ENCODE measurements around the gene LAIR2. TPM values are rescaled to one million over a fixed set of nuclear protein-coding genes. Genes with fewer than 3 reads are reported as not detected.

The LAIR2 gene, protein sequence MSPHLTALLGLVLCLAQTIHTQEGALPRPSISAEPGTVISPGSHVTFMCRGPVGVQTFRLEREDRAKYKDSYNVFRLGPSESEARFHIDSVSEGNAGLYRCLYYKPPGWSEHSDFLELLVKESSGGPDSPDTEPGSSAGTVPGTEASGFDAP
- 1.2 TPM for polyA plus RNA-seq (2012; ENCODE audit: low read depth, missing spikeins)

GRCh38 chr19:54502518-54503048 lies at the start of gene LAIR2:
TSS of gene LAIR2 (plus strand) at chr19:54502831. CDS start at chr19:54502919, 88 bp downstream.
- no peak for FAIRE-seq
- TF ChIP-seq TAF1 (IDR thresholded peaks at IDR 0.05; ENCODE audit: low read depth, low read length), result no peak
- TF ChIP-seq POLR2A (IDR thresholded peaks at IDR 0.05; ENCODE audit: low read depth, low read length), result no peak
- TF ChIP-seq SPI1 (IDR thresholded peaks at IDR 0.05; ENCODE audit: low read depth, low read length), result no peak
- TF ChIP-seq POU2F2 (IDR thresholded peaks at IDR 0.05; ENCODE audit: low read depth, low read length), result no peak
- TF ChIP-seq PAX5 (IDR thresholded peaks at IDR 0.05; ENCODE audit: insufficient read depth, low read length, severe bottlenecking), result no peak
- no peak for TF ChIP-seq POLR2AphosphoS5 (IDR thresholded peaks at IDR 0.05; ENCODE audit: low read depth, low read length)
- peak; percentile 39 for DNase-seq (ENCODE audit: insufficient read length, low spot score)

DNA sequence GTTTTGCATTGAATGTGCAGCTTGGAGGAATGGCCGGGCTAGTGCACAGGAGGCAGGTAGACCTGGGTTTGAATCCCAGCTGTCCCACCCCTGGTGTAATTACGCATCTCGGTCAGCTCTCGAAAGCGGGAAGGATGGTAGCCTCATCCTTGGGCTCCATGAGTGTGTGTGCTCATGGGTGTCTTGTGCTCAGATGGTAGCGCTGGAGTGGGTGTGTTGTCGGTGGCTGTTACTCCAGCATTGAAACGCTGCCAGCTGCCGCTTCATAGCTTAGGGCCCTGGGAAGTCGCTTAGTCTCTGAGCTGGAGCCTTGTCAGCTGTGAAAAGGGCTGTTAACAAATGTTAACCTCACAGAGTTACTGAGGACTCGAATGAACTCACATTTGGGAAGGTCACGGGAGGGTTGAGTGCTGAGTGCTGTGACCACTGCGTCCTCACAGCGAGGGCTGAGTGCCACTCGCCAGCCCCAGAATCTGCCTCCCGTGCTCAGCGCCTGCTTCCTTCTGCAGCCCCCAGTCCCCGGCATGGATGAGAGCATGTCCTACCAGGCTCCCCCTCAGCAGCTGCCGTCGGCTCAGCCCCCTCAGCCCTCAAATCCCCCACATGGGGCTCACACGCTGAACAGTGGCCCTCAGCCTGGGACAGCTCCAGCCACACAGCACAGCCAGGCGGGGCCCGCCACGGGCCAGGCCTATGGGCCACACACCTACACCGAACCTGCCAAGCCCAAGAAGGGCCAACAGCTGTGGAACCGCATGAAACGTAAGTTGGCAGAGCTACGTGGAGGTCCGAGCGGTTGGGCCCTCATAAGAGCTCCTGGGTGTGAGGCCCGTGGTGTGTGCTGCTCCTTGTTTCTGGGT lies 48.5 kb upstream of the LAIR2 start:
- FAIRE-seq, result no peak
- DNase-seq (ENCODE audit: insufficient read length, low spot score), result no peak
- TF ChIP-seq PAX5 (IDR thresholded peaks at IDR 0.05; ENCODE audit: insufficient read depth, low read length, severe bottlenecking) (no peak), POLR2A (IDR thresholded peaks at IDR 0.05; ENCODE audit: low read depth, low read length) (0 out of 2 replicates have a peak, but pooled peaks have one; percentile 26)

- FAIRE-seq, result no peak
- no peak for TF ChIP-seq POU2F2 (IDR thresholded peaks at IDR 0.05; ENCODE audit: low read depth, low read length)
- TF ChIP-seq PAX5 (IDR thresholded peaks at IDR 0.05; ENCODE audit: insufficient read depth, low read length, severe bottlenecking), result no peak
- TF ChIP-seq SPI1 (IDR thresholded peaks at IDR 0.05; ENCODE audit: low read depth, low read length), result no peak
- TF ChIP-seq POLR2A (IDR thresholded peaks at IDR 0.05; ENCODE audit: low read depth, low read length), result no peak
- no peak for TF ChIP-seq POLR2AphosphoS5 (IDR thresholded peaks at IDR 0.05; ENCODE audit: low read depth, low read length)
- TF ChIP-seq TAF1 (IDR thresholded peaks at IDR 0.05; ENCODE audit: low read depth, low read length), result no peak
- no peak for DNase-seq (ENCODE audit: insufficient read length, low spot score)
Observed at GRCh38 chr19:54454781-54455675, 47.6 kb upstream of the LAIR2 start.

DNA sequence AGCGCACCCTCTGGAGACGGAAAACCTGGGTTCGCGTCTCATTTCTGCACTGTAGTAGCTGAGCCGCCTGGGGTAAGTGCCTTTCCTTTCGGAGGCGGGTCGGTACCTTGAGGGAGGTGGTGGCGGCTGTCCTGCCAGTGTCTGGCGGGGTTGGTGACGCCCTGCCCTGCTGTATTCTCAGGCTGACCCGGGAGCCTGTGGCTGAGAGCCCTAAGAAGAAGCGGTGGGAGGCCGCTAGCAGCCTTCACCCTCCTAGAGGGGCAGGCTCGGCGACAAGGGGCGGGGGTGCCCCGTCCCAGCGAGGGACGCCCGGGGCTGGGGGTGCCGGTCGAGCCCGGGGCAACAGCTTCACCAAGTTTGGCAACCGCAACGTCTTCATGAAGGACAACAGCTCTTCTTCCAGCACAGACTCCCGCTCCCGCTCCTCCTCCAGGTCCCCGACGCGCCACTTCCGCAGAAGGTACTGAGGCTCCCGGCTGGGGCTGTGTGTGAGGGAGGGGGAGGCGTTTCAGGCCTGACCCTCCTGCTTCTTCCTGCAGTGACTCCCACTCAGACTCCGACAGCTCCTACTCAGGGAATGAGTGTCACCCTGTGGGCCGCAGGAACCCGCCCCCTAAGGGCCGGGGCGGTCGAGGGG lies 46.7 kb upstream of the LAIR2 start:
- no peak for FAIRE-seq
- no peak for TF ChIP-seq SPI1 (IDR thresholded peaks at IDR 0.05; ENCODE audit: low read depth, low read length)
- TF ChIP-seq POU2F2 (IDR thresholded peaks at IDR 0.05; ENCODE audit: low read depth, low read length), result no peak
- TF ChIP-seq TAF1 (IDR thresholded peaks at IDR 0.05; ENCODE audit: low read depth, low read length), result no peak
- TF ChIP-seq POLR2A (IDR thresholded peaks at IDR 0.05; ENCODE audit: low read depth, low read length), result no peak
- TF ChIP-seq POLR2AphosphoS5 (IDR thresholded peaks at IDR 0.05; ENCODE audit: low read depth, low read length), result no peak
- TF ChIP-seq PAX5 (IDR thresholded peaks at IDR 0.05; ENCODE audit: insufficient read depth, low read length, severe bottlenecking), result no peak
- no peak for DNase-seq (ENCODE audit: insufficient read length, low spot score)

GRCh38 chr19:54456423-54457373 lies 45.9 kb upstream of the LAIR2 start:
- TF ChIP-seq PAX5 (IDR thresholded peaks at IDR 0.05; ENCODE audit: insufficient read depth, low read length, severe bottlenecking) (no peak), TAF1 (IDR thresholded peaks at IDR 0.05; ENCODE audit: low read depth, low read length) (no peak), POLR2AphosphoS5 (IDR thresholded peaks at IDR 0.05; ENCODE audit: low read depth, low read length) (0 out of 2 replicates have a peak, but pooled peaks have one; percentile 8), POLR2A (IDR thresholded peaks at IDR 0.05; ENCODE audit: low read depth, low read length) (no peak)
- DNase-seq (ENCODE audit: insufficient read length, low spot score) (no peak), FAIRE-seq (no peak)

DNA sequence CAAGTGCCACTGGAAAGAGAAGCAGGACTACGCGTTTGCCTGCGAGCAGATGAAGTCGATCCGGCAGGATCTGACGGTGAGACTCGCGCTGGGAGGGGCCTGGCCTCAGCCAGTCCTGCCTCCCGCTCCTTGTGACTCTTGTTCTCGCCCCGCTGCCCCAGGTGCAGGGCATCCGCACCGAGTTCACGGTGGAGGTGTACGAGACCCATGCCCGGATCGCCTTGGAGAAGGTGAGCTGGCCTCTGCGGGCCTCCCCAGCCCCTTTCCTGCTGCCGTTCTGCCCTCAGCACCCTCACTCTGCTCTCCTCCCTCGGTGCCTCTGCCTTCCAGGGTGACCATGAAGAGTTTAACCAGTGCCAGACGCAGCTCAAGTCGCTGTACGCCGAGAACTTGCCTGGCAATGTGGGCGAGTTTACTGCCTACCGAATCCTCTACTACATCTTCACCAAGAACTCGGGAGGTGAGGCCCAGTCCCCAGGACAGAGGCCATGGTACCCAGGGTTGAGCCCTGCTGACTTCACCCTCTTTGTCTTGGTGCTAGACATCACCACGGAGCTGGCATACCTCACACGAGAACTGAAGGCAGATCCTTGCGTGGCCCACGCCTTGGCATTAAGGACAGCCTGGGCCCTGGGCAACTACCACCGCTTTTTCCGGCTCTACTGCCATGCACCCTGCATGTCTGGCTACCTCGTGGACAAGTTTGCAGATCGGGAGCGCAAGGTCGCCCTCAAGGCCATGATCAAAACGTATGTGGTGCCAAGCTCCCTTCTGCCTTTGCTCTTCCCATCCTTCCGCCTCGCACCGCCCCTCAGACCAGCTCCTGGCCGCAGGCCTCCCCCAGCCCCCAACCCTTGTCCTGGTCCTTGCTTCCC lies 44.6 kb upstream of the LAIR2 start:
- FAIRE-seq (no peak), DNase-seq (ENCODE audit: insufficient read length, low spot score) (no peak)
- TF ChIP-seq SPI1 (IDR thresholded peaks at IDR 0.05; ENCODE audit: low read depth, low read length), result no peak
- no peak for TF ChIP-seq POU2F2 (IDR thresholded peaks at IDR 0.05; ENCODE audit: low read depth, low read length)
- TF ChIP-seq TAF1 (IDR thresholded peaks at IDR 0.05; ENCODE audit: low read depth, low read length), result no peak
- no peak for TF ChIP-seq POLR2A (IDR thresholded peaks at IDR 0.05; ENCODE audit: low read depth, low read length)
- TF ChIP-seq POLR2AphosphoS5 (IDR thresholded peaks at IDR 0.05; ENCODE audit: low read depth, low read length), result no peak
- no peak for TF ChIP-seq PAX5 (IDR thresholded peaks at IDR 0.05; ENCODE audit: insufficient read depth, low read length, severe bottlenecking)

DNA sequence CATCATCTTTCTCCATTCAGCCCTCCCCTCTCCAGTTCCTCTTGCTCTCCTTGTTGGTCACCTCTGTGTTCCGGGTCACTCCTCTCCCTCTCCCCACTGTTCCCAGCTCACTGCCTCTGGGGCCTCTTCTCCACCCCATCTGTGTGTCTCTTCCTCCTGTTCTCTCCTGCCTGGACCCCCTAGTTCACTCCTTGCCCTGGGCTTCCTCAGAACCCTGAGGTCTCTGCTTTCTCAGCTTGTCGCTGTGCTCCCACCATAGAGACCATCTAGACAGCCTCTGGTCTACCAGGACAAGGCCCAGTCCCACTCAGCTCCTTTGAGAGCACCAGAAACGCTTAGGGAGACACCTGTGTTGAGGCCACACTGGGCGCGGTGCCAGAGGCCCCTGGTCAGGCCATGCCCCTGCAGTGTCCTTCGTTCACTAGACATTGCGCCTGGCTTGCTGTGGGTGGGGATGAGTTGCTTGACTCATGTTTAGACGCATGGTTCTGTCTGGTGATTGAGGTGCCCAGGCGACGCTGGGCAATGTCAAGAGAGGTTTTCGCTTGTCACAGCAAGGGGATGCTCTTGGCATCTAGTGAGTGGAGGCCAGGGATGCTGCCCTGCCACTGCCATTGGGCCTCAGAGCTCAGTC lies 43.9 kb upstream of the LAIR2 start:
- TF ChIP-seq PAX5 (IDR thresholded peaks at IDR 0.05; ENCODE audit: insufficient read depth, low read length, severe bottlenecking) (no peak), POU2F2 (IDR thresholded peaks at IDR 0.05; ENCODE audit: low read depth, low read length) (no peak), POLR2AphosphoS5 (IDR thresholded peaks at IDR 0.05; ENCODE audit: low read depth, low read length) (no peak), POLR2A (IDR thresholded peaks at IDR 0.05; ENCODE audit: low read depth, low read length) (no peak), SPI1 (IDR thresholded peaks at IDR 0.05; ENCODE audit: low read depth, low read length) (no peak), TAF1 (IDR thresholded peaks at IDR 0.05; ENCODE audit: low read depth, low read length) (no peak)
- no peak for DNase-seq (ENCODE audit: insufficient read length, low spot score)
- FAIRE-seq, result no peak
